ENCODE measurements around the gene TBRG4.
"Not testable (repeated sequence)": the region's sequence is repeated elsewhere in the genome, so short reads cannot be mapped to it uniquely, and the experiment has no call there.

Gene TBRG4

GRCh38 chr7:45114926-45115325 is 3.4 kb upstream of the TBRG4 start:
- DNase-seq: no peak

DNA sequence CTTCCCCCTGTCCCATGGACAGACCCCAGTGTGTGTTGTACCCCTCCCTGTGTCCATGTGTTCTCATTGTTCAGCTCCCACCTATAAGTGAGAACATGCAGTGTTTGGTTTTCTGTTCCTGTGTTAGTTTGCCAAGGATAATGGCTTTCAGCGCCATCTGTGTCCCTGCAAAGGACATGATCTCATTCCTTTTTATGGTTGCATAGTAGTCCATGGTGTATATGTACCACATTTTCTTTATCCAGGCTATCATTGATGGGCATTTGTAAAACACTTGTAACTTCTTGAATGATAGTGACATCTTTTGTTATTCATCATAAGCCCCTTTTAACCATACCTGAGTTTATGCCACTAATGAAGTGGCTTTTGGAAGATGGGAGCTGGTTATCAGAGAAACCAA is 2.8 kb upstream of the TBRG4 start:
- not testable (repeated sequence) for DNase-seq

DNA sequence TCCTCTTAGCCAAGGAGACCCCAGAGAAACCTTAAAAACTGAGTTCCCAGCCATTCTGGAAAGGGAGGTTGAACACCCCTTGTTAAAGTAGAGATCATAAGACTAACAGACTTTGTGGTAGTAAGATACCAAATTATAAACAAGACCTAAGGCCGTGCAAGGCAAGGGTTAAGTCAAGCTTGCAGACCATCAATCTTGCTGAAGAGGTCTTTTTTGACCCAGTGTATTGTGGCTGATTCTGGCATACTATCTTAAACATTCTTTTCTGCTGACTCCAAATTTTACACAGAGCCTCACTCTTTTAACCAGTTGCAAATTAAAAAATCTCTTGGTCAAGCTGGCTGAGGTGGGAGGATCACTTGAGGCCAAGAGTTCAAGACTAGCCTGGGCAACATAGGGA is 1.2 kb upstream of the TBRG4 start:
- no peak for DNase-seq

- DNase-seq: no peak
Measured at GRCh38 chr7:45108863-45109262, 2.6 kb downstream of the TBRG4 start.

DNA sequence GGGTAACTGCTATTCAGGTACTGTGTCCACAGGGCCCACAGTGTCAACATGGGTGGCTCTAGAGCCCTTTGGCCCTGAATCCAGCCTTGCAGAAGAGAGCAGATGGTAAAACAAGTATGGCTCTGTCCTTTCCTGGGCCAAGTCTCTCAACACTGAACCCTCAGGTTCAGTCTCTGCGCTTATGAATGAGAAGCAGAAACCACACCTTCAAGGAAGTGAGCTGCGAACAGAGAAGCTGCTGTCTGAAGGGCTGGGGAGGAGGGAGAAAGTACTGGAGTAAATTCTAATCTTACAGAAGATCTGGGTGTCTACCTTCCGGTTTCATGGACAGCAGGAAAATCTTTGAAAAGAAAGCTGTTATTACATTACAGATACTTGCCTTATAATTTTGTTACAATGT is 4.1 kb downstream of the TBRG4 start:
- DNase-seq: no peak

DNA sequence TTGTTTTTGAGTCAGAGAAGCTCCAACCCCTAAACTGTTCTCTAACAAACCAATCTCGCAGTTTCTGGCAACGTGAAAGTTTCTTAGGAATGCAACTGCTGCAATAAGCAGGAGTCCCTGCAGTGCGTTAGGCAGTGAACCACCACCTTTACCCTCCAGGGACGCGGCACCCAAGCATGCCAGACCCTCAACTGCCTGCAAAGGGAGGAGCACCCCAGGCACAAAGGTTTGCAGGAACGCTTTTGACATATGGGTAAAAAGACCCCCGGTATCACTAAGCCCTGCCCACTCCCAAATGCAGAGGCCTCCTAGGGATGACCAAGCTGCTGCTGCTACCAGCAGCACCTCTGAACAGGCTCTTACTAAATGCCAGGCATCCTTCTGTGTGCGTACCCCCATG is 4.7 kb downstream of the TBRG4 start:
- DNase-seq: no peak

DNA sequence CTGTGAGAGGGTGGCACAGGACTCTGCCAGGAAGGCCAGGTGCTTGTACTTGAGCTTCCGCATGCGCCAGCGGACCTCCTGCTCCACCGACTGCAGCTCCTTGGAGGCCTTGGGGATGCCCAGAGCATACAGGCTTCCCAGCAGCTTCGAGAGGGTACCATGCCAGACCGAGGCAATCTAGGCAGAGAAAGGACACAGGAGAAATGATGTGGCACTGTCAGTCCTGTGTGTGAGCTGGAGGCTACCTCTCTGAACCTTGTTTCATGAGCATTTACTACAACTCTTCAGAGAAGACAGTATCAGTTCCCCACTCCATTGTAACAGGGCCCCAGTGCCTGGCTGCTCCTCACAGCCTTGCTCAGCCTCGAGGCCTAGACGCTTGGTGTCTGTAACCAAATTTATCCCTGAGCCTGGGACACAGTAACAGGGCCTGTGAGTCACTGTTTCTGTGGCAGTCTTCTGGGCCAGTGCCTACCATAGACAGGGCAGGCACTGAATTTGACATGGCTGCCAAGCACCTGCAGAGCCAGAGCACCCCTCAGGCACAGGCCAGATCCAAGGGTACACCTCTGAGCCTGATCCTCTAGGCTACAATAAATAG is 5.8 kb downstream of the TBRG4 start:
- DNase-seq: no peak

GRCh38 chr7:45104844-45105587 is 6.5 kb downstream of the TBRG4 start:
- DNase-seq: no peak

- DNase-seq: no peak
Measured at GRCh38 chr7:45103958-45104843, 7.3 kb downstream of the TBRG4 start.

GRCh38 chr7:45102785-45103712 is 8.4 kb downstream of the TBRG4 start:
- DNase-seq: no peak

- DNase-seq: no peak
Measured at GRCh38 chr7:45101748-45102147, 9.7 kb downstream of the TBRG4 start.

- DNase-seq: no peak
Measured at GRCh38 chr7:45100761-45101480, 10.6 kb downstream of the TBRG4 start.

DNA sequence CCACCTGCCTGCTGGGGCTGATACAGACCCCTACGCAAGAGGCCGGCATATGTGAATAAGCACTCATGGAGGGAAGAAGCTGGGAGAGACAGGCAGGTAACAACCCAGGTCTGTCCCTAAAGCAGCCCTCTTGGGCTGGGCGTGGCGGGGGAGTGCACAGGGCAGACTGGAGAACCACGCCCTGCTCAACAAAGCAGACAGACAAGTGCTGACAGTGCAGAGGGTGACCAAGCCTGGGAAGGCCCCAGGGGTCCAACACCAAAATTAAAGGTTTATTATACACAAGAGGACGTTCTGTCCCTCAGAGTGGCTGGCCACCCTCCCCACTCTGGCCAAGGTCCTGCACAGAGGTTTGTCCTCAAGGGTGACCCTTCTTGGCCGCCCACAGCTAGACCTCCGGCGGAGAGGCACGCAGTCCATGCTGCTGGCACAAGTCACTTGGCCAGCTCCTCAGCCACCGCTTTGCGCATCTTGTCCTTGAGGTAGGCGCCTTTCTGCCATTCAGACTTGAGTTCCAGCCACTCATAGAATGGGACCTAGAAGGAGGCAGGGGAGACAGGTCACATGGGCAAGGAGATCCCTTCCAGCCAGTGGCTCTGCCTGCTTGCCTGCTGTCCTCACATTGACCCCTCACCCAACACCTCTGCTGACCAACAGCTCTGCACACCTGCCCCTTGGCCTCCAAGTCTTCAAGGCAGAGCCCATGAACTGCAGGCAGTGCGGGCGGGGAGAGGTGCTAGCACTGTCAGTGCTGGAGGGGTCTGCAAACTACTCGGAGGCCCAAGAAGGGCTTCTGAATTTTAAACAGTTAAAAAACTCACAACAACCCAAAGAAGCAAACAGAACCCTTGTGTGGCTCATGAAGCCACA is 11.4 kb downstream of the TBRG4 start:
- DNase-seq: no peak

- no peak for DNase-seq
Measured at GRCh38 chr7:45098983-45099839, 12.3 kb downstream of the TBRG4 start.

GRCh38 chr7:45092931-45093235 is 18.6 kb downstream of the TBRG4 start:
- no peak for DNase-seq

DNA sequence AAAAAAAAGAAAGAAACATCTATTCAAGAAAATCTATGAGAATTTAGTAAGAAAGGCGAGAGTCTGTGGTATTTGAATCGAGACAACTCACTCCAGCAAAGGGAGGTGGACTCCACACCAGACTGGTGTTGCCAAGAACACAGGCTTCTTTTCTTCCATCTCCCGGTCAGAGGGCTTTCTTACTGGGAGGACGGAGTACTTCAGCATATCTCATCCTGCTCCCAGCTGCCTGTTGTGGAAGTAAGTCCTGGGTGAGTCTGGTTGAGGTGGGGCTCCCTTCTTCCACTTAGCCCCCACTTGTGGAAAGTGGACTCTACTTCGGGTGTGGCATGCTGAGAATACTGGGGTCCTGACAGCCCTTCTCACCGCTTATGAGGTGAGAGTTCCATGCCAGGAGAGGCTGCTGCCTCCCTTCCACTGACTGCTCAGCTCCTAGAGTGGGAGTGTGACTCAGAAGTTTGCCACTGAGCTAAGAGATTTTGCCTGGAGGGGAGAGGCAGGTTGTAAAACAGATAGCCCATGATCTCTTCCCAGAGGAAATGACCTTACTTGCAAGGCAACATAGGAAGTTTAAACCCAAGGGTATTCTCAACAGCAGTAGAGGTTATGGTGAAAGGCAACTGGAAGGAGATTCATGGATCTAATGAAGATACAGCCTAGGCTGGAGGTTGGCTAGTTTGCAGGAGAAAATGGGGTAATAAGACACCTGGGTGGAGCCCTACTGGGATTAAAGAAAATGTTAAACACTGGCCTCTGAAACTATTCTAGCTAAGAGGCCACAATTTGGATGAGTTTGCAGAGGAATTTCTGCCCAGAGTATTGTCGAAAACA is 19.2 kb downstream of the TBRG4 start:
- DNase-seq: no peak

- DNase-seq: no peak
Measured at GRCh38 chr7:45089341-45089891, 22.1 kb downstream of the TBRG4 start.

DNA sequence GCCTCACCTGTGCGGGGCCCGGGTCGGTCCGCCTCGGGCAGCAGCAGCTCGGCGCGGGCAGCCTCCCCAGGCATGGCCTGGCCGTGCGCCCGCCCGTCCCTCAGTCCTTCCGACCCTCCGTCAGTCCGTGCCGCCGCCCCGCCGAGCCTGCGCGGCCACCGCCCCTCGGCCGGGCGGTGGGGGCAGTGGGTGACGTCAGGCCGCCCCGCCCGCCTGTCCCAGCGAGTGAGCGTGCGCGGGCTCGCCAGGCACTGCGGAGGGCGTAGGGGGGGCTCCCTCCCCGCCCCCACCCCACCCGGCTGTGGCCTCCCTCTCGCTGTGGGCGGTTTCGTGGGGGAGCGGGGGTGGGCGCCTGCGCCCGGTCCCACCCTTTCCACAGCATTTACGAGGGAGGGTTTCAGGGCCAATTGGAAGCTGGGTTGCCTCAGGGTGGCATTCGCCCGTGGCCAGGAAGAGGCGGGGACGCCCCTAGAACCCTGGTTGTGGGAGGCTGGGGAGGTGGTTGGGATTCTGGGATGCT is 22.6 kb downstream of the TBRG4 start, which contains the start of gene NACAD:
Gene NACAD, minus strand, starts transcription at position 149 of the 520 bp plus-strand sequence. Its CDS starts 75 bp downstream, at position 74.
- DNase-seq: no peak

Data from GDM1 (cell line).